ENCODE results near the gene ARMC6.

The ARMC6 gene

GRCh38 chr19:19039901-19040300, 6.5 kb downstream of the ARMC6 start:
- H3F3A ChIP-seq (ENCODE audit: insufficient read depth, low read length), result no peaks in the 10 kb centered on the region

GRCh38 chr19:19040417-19040816, 7.0 kb downstream of the ARMC6 start:
- Histone ChIP-seq H3K79me2 (ENCODE audit: low read length) (peaks cover 51% of the 10 kb centered on the region), H3K9ac (ENCODE audit: low read length) (no peak overlapping the region), H3K36me3 (replicated peaks; ENCODE audit: insufficient read depth, low read length) (no peaks in the 10 kb centered on the region), H3K27ac (ENCODE audit: low read length) (no peak overlapping the region), H3K9me2 (replicated peaks; ENCODE audit: insufficient read depth, low read length) (no peaks in the 10 kb centered on the region), H4K20me1 (ENCODE audit: insufficient read depth, low read length) (no peaks in the 10 kb centered on the region), H3K9me3 (replicated peaks; ENCODE audit: insufficient read depth, low read length) (no peaks in the 10 kb centered on the region), H3K4me1 (ENCODE audit: low read length) (no peaks in the 10 kb centered on the region), H3K4me3 (ENCODE audit: low read length) (no peak overlapping the region), H3K4me2 (ENCODE audit: low read depth, low read length) (no peak overlapping the region), H3K27me3 (replicated peaks; ENCODE audit: insufficient read depth, low read length) (no peaks in the 10 kb centered on the region), H2AFZ (ENCODE audit: low read length) (no peak overlapping the region), H3F3A (ENCODE audit: insufficient read depth, low read length) (no peaks in the 10 kb centered on the region)
- TF ChIP-seq EZH2 (optimal IDR thresholded peaks at IDR 0.05; ENCODE audit: low read depth, low read length) (no peak), EZH2phosphoT487 (IDR thresholded peaks at IDR 0.05; ENCODE audit: low read length) (no peak), CTCF (IDR thresholded peaks at IDR 0.05; ENCODE audit: low read length) (no peak)
- no peak for DNase-seq

More at GRCh38 chr19:19039901-19040300, 6.5 kb downstream of the ARMC6 start:
- Histone ChIP-seq H3K9me2 (replicated peaks; ENCODE audit: insufficient read depth, low read length) (no peaks in the 10 kb centered on the region), H3K79me2 (ENCODE audit: low read length) (peaks cover 57% of the 10 kb centered on the region), H3K4me3 (ENCODE audit: low read length) (no peak overlapping the region), H3K27ac (ENCODE audit: low read length) (no peak overlapping the region), H3K4me2 (ENCODE audit: low read depth, low read length) (no peak overlapping the region), H3K36me3 (replicated peaks; ENCODE audit: insufficient read depth, low read length) (no peaks in the 10 kb centered on the region), H3K4me1 (ENCODE audit: low read length) (no peaks in the 10 kb centered on the region), H3K9ac (ENCODE audit: low read length) (no peak overlapping the region), H3K9me3 (replicated peaks; ENCODE audit: insufficient read depth, low read length) (no peaks in the 10 kb centered on the region), H2AFZ (ENCODE audit: low read length) (no peak overlapping the region), H4K20me1 (ENCODE audit: insufficient read depth, low read length) (no peaks in the 10 kb centered on the region), H3K27me3 (replicated peaks; ENCODE audit: insufficient read depth, low read length) (no peaks in the 10 kb centered on the region)
- DNase-seq, result no peak
- TF ChIP-seq EZH2phosphoT487 (IDR thresholded peaks at IDR 0.05; ENCODE audit: low read length), result no peak
- TF ChIP-seq CTCF (IDR thresholded peaks at IDR 0.05; ENCODE audit: low read length), result no peak
- no peak for TF ChIP-seq EZH2 (optimal IDR thresholded peaks at IDR 0.05; ENCODE audit: low read depth, low read length)

GRCh38 chr19:19042732-19043280, 9.4 kb downstream of the ARMC6 start:
- H3K4me2 ChIP-seq (ENCODE audit: low read depth, low read length), result no peak overlapping the region
- H3K79me2 ChIP-seq (ENCODE audit: low read length), result peaks cover 28% of the 10 kb centered on the region
- H3F3A ChIP-seq (ENCODE audit: insufficient read depth, low read length), result no peaks in the 10 kb centered on the region
- TF ChIP-seq EZH2 (optimal IDR thresholded peaks at IDR 0.05; ENCODE audit: low read depth, low read length) (no peak), CTCF (IDR thresholded peaks at IDR 0.05; ENCODE audit: low read length) (no peak)
- H3K27ac ChIP-seq (ENCODE audit: low read length), result no peak overlapping the region
- no peak overlapping the region for H2AFZ ChIP-seq (ENCODE audit: low read length)
- DNase-seq, result no peak
- no peaks in the 10 kb centered on the region for H3K36me3 ChIP-seq (replicated peaks; ENCODE audit: insufficient read depth, low read length)
- no peak overlapping the region for H3K4me3 ChIP-seq (ENCODE audit: low read length)
- no peaks in the 10 kb centered on the region for H3K27me3 ChIP-seq (replicated peaks; ENCODE audit: insufficient read depth, low read length)
- no peaks in the 10 kb centered on the region for H3K4me1 ChIP-seq (ENCODE audit: low read length)
- no peaks in the 10 kb centered on the region for H3K9me3 ChIP-seq (replicated peaks; ENCODE audit: insufficient read depth, low read length)
- no peaks in the 10 kb centered on the region for H4K20me1 ChIP-seq (ENCODE audit: insufficient read depth, low read length)
- H3K9ac ChIP-seq (ENCODE audit: low read length), result no peak overlapping the region
- H3K9me2 ChIP-seq (replicated peaks; ENCODE audit: insufficient read depth, low read length), result no peaks in the 10 kb centered on the region

All from MM.1S (cell line).